WERI-Rb-1 (cell line): Measurements from ENCODE around the gene SCIMP.

ENCODE experiments used
- DNase-seq: peaks from one replicate; pipeline ENCODE4 v3.0.0-alpha.2; 2020
- H3K27ac ChIP-seq: fragments of 250-450 bp; sonication (Bioruptor Pico); 2 replicates; pipeline ENCODE4 v1.5.1; 2020; ENCODE audit warnings: mild to moderate bottlenecking, moderate library complexity
- H3K27me3 ChIP-seq: fragments of 250-450 bp; sonication (Bioruptor Pico); 2 replicates; pipeline ENCODE4 v1.5.1; 2021; ENCODE audit warnings: mild to moderate bottlenecking, low read depth, moderate library complexity; ENCODE audit not compliant: insufficient read depth, severe bottlenecking
- H3K36me3 ChIP-seq: fragments of 250-450 bp; sonication (Bioruptor Pico); 2 replicates; pipeline ENCODE4 v1.5.1; 2020; ENCODE audit warnings: mild to moderate bottlenecking, moderate library complexity
- H3K4me3 ChIP-seq: 2 replicates; pipeline ENCODE4 v1.5.1; 2011; ENCODE audit warnings: low read depth, mild to moderate bottlenecking, control low read depth, low read length
- H3K9me3 ChIP-seq: fragments of 250-450 bp; sonication (Bioruptor Pico); 2 replicates; pipeline ENCODE4 v1.5.1; 2021; ENCODE audit warnings: mild to moderate bottlenecking, moderate library complexity; ENCODE audit not compliant: severe bottlenecking
- CTCF ChIP-seq: IDR thresholded peaks from 2 replicates; pipeline ENCODE4 v1.5.1; 2011; ENCODE audit warnings: low read depth, mild to moderate bottlenecking, control low read depth, inconsistent platforms, low read length

The SCIMP gene

GRCh38 chr17:5211458-5211857 lies 23.2 kb downstream of the SCIMP start:
- H3K36me3 ChIP-seq, result no peaks in the 10 kb centered on the region
- H3K27me3 ChIP-seq, result no peaks in the 10 kb centered on the region
- H3K4me3 ChIP-seq, result no peak overlapping the region
- H3K9me3 ChIP-seq, result no peaks in the 10 kb centered on the region
- no peak overlapping the region for H3K27ac ChIP-seq
- DNase-seq, result no peak
- TF ChIP-seq CTCF, result no peak

- no peak overlapping the region for H3K4me3 ChIP-seq
- H3K27me3 ChIP-seq, result no peaks in the 10 kb centered on the region
- DNase-seq, result no peak
- H3K9me3 ChIP-seq, result no peaks in the 10 kb centered on the region
- no peak for TF ChIP-seq CTCF
- H3K27ac ChIP-seq, result no peak overlapping the region
- no peaks in the 10 kb centered on the region for H3K36me3 ChIP-seq
Measured at GRCh38 chr17:5210614-5211252, 23.9 kb downstream of the SCIMP start.

DNA sequence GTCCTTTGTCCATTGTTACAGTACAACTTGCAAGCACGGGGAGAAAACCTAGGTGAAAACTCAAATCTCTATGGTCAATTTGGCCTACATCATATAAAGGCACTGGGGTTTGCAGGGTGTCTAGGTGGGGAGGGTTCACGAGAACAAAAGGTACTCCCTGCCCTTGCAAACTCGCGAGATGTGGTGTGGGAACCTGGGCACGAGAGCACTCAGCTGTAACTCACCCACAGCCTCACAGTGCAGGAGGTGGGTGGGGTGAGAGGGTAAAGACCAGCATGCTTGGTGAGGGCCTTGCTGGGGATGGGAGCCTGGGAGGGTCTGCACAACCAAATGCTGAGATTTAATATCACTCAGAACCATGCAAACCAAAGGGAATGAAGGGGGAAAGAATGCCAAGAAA lies 24.6 kb downstream of the SCIMP start:
- Histone ChIP-seq H3K27ac (no peak overlapping the region), H3K4me3 (no peak overlapping the region), H3K36me3 (no peaks in the 10 kb centered on the region), H3K9me3 (no peaks in the 10 kb centered on the region), H3K27me3 (no peaks in the 10 kb centered on the region)
- no peak for DNase-seq
- no peak for TF ChIP-seq CTCF

DNA sequence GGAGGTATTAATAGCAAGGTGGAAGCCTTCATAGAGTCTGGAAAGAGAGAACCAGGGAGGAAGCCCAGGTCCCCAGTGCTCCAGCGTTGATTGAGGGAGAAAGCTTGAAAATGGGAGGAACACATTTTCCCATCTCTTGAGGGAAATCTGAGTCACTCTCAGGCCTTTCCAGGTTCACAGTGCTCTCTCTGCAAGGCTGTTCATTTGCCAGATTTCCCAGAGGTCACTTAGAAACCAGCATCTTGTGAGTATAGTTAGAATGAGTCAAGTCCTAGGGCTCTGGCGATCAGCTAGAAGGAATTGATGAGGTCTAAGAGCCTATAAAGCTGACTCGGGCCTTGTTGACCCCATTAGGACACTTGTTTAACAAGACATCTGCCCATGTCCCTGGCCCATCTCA lies 25.3 kb downstream of the SCIMP start:
- Histone ChIP-seq H3K9me3 (no peaks in the 10 kb centered on the region), H3K36me3 (no peaks in the 10 kb centered on the region), H3K27ac (no peak overlapping the region), H3K4me3 (no peak overlapping the region), H3K27me3 (no peaks in the 10 kb centered on the region)
- no peak for DNase-seq
- TF ChIP-seq CTCF, result no peak

DNA sequence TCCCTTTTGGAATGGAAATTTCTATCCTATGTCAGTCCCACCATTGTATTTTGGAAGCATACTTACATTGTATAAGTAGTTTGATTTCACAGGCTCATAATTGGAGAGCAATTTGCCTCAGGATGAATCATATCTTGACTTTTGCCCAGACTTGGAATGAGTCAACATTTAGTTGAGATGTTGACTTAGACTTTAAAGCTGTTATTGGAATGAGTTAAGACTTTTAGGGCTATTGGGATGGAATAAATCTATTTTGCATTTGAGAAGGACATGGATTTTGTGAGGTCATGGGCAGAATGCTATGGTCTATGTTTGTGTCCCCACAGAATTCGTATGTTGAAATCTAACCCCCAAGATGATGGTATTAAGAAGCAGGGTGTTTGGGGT lies 30.8 kb downstream of the SCIMP start:
- no peak for TF ChIP-seq CTCF
- no peaks in the 10 kb centered on the region for H3K27me3 ChIP-seq
- DNase-seq, result no peak
- no peaks in the 10 kb centered on the region for H3K9me3 ChIP-seq
- H3K36me3 ChIP-seq, result no peaks in the 10 kb centered on the region
- H3K4me3 ChIP-seq, result no peak overlapping the region
- no peak overlapping the region for H3K27ac ChIP-seq
